ENCODE data around the gene SELENOO.

SELENOO gene

GRCh38 chr22:50185375-50186087 is 15.3 kb upstream of the SELENOO start, which contains the start of gene TRABD:
TRABD (plus strand) TSS chr22:50185913; CDS start chr22:50193061, 7,148 bp downstream.
- DNase-seq: peak; percentile 91

- no peak for DNase-seq
Measured at GRCh38 chr22:50186181-50186714, 14.6 kb upstream of the SELENOO start.

- DNase-seq: no peak
Measured at GRCh38 chr22:50186761-50187523, 13.9 kb upstream of the SELENOO start.

GRCh38 chr22:50188356-50188755 is 12.5 kb upstream of the SELENOO start:
- DNase-seq: no peak

- DNase-seq: no peak
Measured at GRCh38 chr22:50189184-50189848, 11.5 kb upstream of the SELENOO start.

GRCh38 chr22:50189849-50190181 is 11.0 kb upstream of the SELENOO start:
- DNase-seq: no peak

- DNase-seq: peak; percentile 34
Measured at GRCh38 chr22:50190182-50190940, 10.4 kb upstream of the SELENOO start.

GRCh38 chr22:50190941-50191741 is 9.7 kb upstream of the SELENOO start:
- no peak for DNase-seq

- DNase-seq: no peak
Measured at GRCh38 chr22:50192436-50193204, 8.2 kb upstream of the SELENOO start.

GRCh38 chr22:50193621-50194020 is 7.2 kb upstream of the SELENOO start:
- DNase-seq: no peak

- DNase-seq: no peak
Measured at GRCh38 chr22:50194037-50194805, 6.6 kb upstream of the SELENOO start.

- DNase-seq: no peak
Measured at GRCh38 chr22:50196256-50196655, 4.6 kb upstream of the SELENOO start.

- no peak for DNase-seq
Measured at GRCh38 chr22:50197000-50197800, 3.6 kb upstream of the SELENOO start.

GRCh38 chr22:50197856-50198623 is 2.8 kb upstream of the SELENOO start:
- no peak for DNase-seq

GRCh38 chr22:50198624-50199017 is 2.2 kb upstream of the SELENOO start:
- DNase-seq: no peak

- no peak for DNase-seq
Measured at GRCh38 chr22:50199251-50199721, 1.5 kb upstream of the SELENOO start.

- no peak for DNase-seq
Measured at GRCh38 chr22:50199829-50200460, 866 bp upstream of the SELENOO start.

Measured in midbrain (tissue), 1 donor.